ENCODE measurements around the gene ST7L.

The ST7L gene

DNA sequence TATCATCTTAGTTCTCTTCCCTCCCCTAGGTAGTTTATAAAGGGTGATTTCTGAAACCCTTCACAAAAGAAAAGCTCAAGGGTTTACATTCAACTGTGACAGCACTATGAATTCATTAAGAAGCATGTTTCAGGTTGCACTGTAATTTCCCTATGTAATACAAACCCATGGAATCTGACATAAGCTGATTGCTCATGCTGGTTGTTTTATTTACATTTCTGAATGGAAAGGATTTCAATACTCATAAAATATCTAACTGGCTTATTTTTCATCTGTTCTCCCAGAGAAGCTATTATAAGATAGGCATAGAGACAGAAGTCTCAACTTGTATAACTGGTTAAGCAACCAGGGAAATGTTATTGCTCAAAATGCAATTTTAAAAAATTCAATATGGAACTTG lies 89.6 kb downstream of the ST7L start:
- Histone ChIP-seq H3K79me2 (ENCODE audit: control insufficient read depth, insufficient read depth, low read length, poor library complexity) (no peaks in the 10 kb centered on the region), H3K4me1 (ENCODE audit: control insufficient read depth in 1 of 2, insufficient read depth in 2 of 2, low read length in 2 of 2) (peaks cover 14 to 16% of the 10 kb centered on the region in 2 experiments), H2AK5ac (ENCODE audit: low read length) (no peak overlapping the region), H4K91ac (ENCODE audit: low read depth, low read length) (no peak overlapping the region), H4K12ac (ENCODE audit: low read depth, low read length) (no peak overlapping the region), H3K18ac (ENCODE audit: low read length) (no peak overlapping the region), H2AFZ (ENCODE audit: insufficient read depth, low read length, poor library complexity) (no peak overlapping the region), H3K4me3 (ENCODE audit: low read depth, low read length) (no peak overlapping the region), H3K36me3 (ENCODE audit: control insufficient read depth in 1 of 2, insufficient read depth in 2 of 2, low read length in 2 of 2) (no peaks in the 10 kb centered on the region), H2BK5ac (ENCODE audit: low read depth, low read length, poor library complexity) (no peak overlapping the region), H3K9me3 (ENCODE audit: insufficient read depth, low read depth, low read length) (no peaks in the 10 kb centered on the region), H3K27me3 (ENCODE audit: insufficient read depth, low read length) (no peaks in the 10 kb centered on the region), H3K4me2 (ENCODE audit: low read length) (no peak overlapping the region), H3K27ac (ENCODE audit: low read depth, low read length) (no peak overlapping the region), H4K8ac (ENCODE audit: low read depth, low read length) (no peak overlapping the region), H3K23ac (ENCODE audit: low read length) (no peak overlapping the region), H3K4ac (ENCODE audit: low read depth, low read length) (no peak overlapping the region), H3K79me1 (ENCODE audit: low read length) (no peaks in the 10 kb centered on the region), H3K14ac (ENCODE audit: low read length) (no peak overlapping the region), H2BK12ac (ENCODE audit: low read length) (no peak overlapping the region), H2BK120ac (ENCODE audit: insufficient read depth, low read length, poor library complexity) (no peak overlapping the region), H3K9ac (ENCODE audit: low read length) (no peak overlapping the region)
- peak in 1 of 2 donors; percentile 48 for DNase-seq

DNA sequence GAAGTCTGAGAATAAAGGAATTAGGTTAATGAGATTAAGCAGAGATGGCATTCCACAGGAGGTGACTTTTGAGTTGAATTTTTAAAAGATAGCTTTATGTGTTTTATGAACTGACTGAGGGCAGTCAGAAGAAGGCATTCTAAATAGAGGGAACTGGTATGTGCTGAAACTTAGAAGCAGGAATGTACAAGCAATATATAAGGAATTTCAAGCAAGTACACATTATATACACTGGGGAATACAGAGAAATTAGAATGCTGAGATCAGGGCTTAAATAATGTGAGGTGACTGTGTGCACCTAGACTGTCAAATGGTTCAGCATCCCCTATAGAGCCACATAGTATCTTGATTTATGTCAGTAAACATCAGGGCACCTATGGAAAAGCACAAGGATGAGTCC lies 90.9 kb downstream of the ST7L start:
- H2AFZ ChIP-seq (ENCODE audit: insufficient read depth, low read length, poor library complexity) = no peak overlapping the region

DNA sequence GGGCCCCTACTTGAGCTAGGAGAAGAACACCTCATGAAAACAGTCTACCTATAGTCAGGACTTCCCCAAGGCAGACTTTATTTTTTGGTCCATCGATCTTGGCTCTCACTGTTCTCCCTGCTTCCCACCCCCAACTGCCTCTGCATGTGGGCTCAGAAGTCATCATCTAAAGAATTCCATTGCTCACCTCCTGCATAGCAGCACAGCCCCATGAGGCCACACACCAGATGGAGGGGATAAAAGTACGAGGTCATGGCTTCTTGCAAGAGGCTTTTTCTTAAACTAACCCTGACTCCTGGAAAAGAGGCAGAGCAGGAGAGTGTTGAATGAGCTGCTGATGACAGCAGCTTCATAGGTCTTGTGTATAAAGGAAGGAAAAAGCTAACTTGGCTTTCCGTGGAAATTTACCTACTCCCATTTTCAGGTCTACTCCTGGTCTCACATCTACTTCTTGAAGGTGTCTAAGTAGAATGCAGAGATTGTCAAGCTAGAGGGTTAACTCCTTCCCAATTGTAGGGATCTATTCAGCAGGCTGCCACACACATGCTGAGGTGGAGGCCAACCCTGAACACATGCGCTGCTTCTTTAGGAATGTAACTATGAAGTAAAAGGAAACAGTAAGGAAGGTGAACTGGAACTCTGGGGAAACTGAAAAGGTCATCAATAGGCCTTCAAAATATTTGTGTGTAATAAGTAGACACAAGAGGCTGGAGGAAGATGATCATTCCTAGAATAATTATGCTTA lies 91.5 kb downstream of the ST7L start:
- WGBS (ENCODE audit: extremely low coverage, insufficient coverage, insufficient read length) = no CpG with 5 or more reads among the region's 4 CpGs
- Histone ChIP-seq H3K4me2 (ENCODE audit: low read length) (no peak overlapping the region), H3K79me2 (ENCODE audit: control insufficient read depth, insufficient read depth, low read length, poor library complexity) (no peaks in the 10 kb centered on the region), H3K14ac (ENCODE audit: low read length) (no peak overlapping the region), H3K4ac (ENCODE audit: low read depth, low read length) (no peak overlapping the region), H4K8ac (ENCODE audit: low read depth, low read length) (no peak overlapping the region), H2BK5ac (ENCODE audit: low read depth, low read length, poor library complexity) (peak overlapping the region; percentile 28), H3K27ac (ENCODE audit: low read depth, low read length) (peak overlapping the region; percentile 17), H3K23ac (ENCODE audit: low read length) (no peak overlapping the region), H4K12ac (ENCODE audit: low read depth, low read length) (no peak overlapping the region), H2AFZ (ENCODE audit: insufficient read depth, low read length, poor library complexity) (no peak overlapping the region), H3K4me1 (ENCODE audit: control insufficient read depth in 1 of 2, insufficient read depth in 2 of 2, low read length in 2 of 2) (peaks cover 20 to 25% of the 10 kb centered on the region in 2 experiments), H3K4me3 (ENCODE audit: low read depth, low read length) (no peak overlapping the region), H2AK5ac (ENCODE audit: low read length) (no peak overlapping the region), H3K27me3 (ENCODE audit: insufficient read depth, low read length) (no peaks in the 10 kb centered on the region), H3K18ac (ENCODE audit: low read length) (no peak overlapping the region), H2BK120ac (ENCODE audit: insufficient read depth, low read length, poor library complexity) (no peak overlapping the region), H3K36me3 (ENCODE audit: control insufficient read depth in 1 of 2, insufficient read depth in 2 of 2, low read length in 2 of 2) (no peaks in the 10 kb centered on the region), H3K9me3 (ENCODE audit: insufficient read depth, low read depth, low read length) (no peaks in the 10 kb centered on the region), H3K9ac (ENCODE audit: low read length) (no peak overlapping the region), H3K79me1 (ENCODE audit: low read length) (peaks cover 2% of the 10 kb centered on the region), H4K91ac (ENCODE audit: low read depth, low read length) (no peak overlapping the region), H2BK12ac (ENCODE audit: low read length) (no peak overlapping the region)
- peak in 1 of 2 donors; percentile 39 for DNase-seq

More for the DNA sequence above, 90.9 kb downstream of the ST7L start:
- DNase-seq = peak in 1 of 2 donors; percentile 23
- Histone ChIP-seq H3K9me3 (ENCODE audit: insufficient read depth, low read depth, low read length) (no peaks in the 10 kb centered on the region), H3K23ac (ENCODE audit: low read length) (no peak overlapping the region), H3K9ac (ENCODE audit: low read length) (no peak overlapping the region), H3K36me3 (ENCODE audit: control insufficient read depth in 1 of 2, insufficient read depth in 2 of 2, low read length in 2 of 2) (no peaks in the 10 kb centered on the region), H3K79me2 (ENCODE audit: control insufficient read depth, insufficient read depth, low read length, poor library complexity) (no peaks in the 10 kb centered on the region), H2BK120ac (ENCODE audit: insufficient read depth, low read length, poor library complexity) (no peak overlapping the region), H3K4me3 (ENCODE audit: low read depth, low read length) (no peak overlapping the region), H4K12ac (ENCODE audit: low read depth, low read length) (no peak overlapping the region), H3K79me1 (ENCODE audit: low read length) (peaks cover 2% of the 10 kb centered on the region), H4K91ac (ENCODE audit: low read depth, low read length) (no peak overlapping the region), H3K4me1 (ENCODE audit: control insufficient read depth in 1 of 2, insufficient read depth in 2 of 2, low read length in 2 of 2) (peaks cover 16 to 20% of the 10 kb centered on the region in 2 experiments), H3K18ac (ENCODE audit: low read length) (no peak overlapping the region), H3K27me3 (ENCODE audit: insufficient read depth, low read length) (no peaks in the 10 kb centered on the region), H2BK5ac (ENCODE audit: low read depth, low read length, poor library complexity) (no peak overlapping the region), H2BK12ac (ENCODE audit: low read length) (no peak overlapping the region), H3K14ac (ENCODE audit: low read length) (no peak overlapping the region), H3K27ac (ENCODE audit: low read depth, low read length) (no peak overlapping the region), H3K4ac (ENCODE audit: low read depth, low read length) (no peak overlapping the region), H2AK5ac (ENCODE audit: low read length) (no peak overlapping the region), H3K4me2 (ENCODE audit: low read length) (no peak overlapping the region), H4K8ac (ENCODE audit: low read depth, low read length) (no peak overlapping the region)

DNA sequence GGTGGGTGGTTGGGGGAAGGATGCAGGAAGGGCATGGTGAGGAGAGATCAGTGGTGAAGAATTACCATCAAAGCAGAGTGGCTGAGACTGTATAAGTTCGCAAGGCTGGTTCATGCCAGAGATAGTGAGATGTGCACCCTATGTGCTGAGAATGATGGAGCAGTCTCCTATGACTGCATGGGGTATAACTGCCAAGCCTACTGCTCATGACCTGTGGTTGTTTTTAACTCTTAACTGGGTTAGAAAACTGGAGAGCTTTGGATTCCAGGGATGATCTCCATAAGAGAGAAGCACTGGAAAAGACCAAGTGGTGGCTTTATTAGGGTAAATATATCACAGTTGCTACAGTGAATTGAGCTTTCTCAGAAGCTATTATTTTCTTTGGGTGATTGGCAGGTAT lies 94.0 kb downstream of the ST7L start:
- Histone ChIP-seq H3K14ac (ENCODE audit: low read length) (no peak overlapping the region), H3K9ac (ENCODE audit: low read length) (no peak overlapping the region), H3K4me2 (ENCODE audit: low read length) (no peak overlapping the region), H4K12ac (ENCODE audit: low read depth, low read length) (no peak overlapping the region), H3K23ac (ENCODE audit: low read length) (no peak overlapping the region), H2BK5ac (ENCODE audit: low read depth, low read length, poor library complexity) (no peak overlapping the region), H3K79me2 (ENCODE audit: control insufficient read depth, insufficient read depth, low read length, poor library complexity) (peaks cover 2% of the 10 kb centered on the region), H3K27me3 (ENCODE audit: insufficient read depth, low read length) (no peaks in the 10 kb centered on the region), H3K18ac (ENCODE audit: low read length) (no peak overlapping the region), H3K9me3 (ENCODE audit: insufficient read depth, low read depth, low read length) (no peaks in the 10 kb centered on the region), H2BK120ac (ENCODE audit: insufficient read depth, low read length, poor library complexity) (no peak overlapping the region), H2AFZ (ENCODE audit: insufficient read depth, low read length, poor library complexity) (no peak overlapping the region), H3K4me3 (ENCODE audit: low read depth, low read length) (no peak overlapping the region), H3K4ac (ENCODE audit: low read depth, low read length) (no peak overlapping the region), H2AK5ac (ENCODE audit: low read length) (no peak overlapping the region), H3K4me1 (ENCODE audit: control insufficient read depth in 1 of 2, insufficient read depth in 2 of 2, low read length in 2 of 2) (peaks cover 26 to 34% of the 10 kb centered on the region in 2 experiments), H4K8ac (ENCODE audit: low read depth, low read length) (no peak overlapping the region), H4K91ac (ENCODE audit: low read depth, low read length) (no peak overlapping the region), H3K36me3 (ENCODE audit: control insufficient read depth in 1 of 2, insufficient read depth in 2 of 2, low read length in 2 of 2) (no peaks in the 10 kb centered on the region), H2BK12ac (ENCODE audit: low read length) (no peak overlapping the region), H3K79me1 (ENCODE audit: low read length) (peaks cover 4% of the 10 kb centered on the region), H3K27ac (ENCODE audit: low read depth, low read length) (no peak overlapping the region)
- WGBS (ENCODE audit: extremely low coverage, insufficient coverage, insufficient read length) = no CpG with 5 or more reads among the region's 1 CpG
- no peak for DNase-seq
